Measurements from ENCODE around the gene AMOTL2.

AMOTL2 gene

GRCh38 chr3:134348524-134348923 lies 25.7 kb downstream of the AMOTL2 start:
- no peaks in the 10 kb centered on the region for H3K27me3 ChIP-seq (ENCODE audit: insufficient read depth, poor library complexity, severe bottlenecking)
- H3K4me3 ChIP-seq (replicated peaks; ENCODE audit: insufficient read depth, low read length) = no peak overlapping the region
- TF ChIP-seq CTCF (IDR thresholded peaks at IDR 0.05; ENCODE audit: insufficient read depth, low read length) (no peak), SPI1 (IDR thresholded peaks at IDR 0.05; ENCODE audit: borderline replicate concordance, low read depth) (no peak), REST (IDR thresholded peaks at IDR 0.05; ENCODE audit: insufficient replicate concordance, low read depth) (no peak), POLR2AphosphoS5 (IDR thresholded peaks at IDR 0.05; ENCODE audit: low read depth) (no peak), GABPA (IDR thresholded peaks at IDR 0.05; ENCODE audit: low read depth) (no peak)
- no peak for DNase-seq (ENCODE audit: low read depth in 1 of 2, low spot score in 1 of 2)
- H3K27ac ChIP-seq (replicated peaks) = no peak overlapping the region

- no peak for DNase-seq (ENCODE audit: low read depth in 1 of 2, low spot score in 1 of 2)
- H3K4me3 ChIP-seq (replicated peaks; ENCODE audit: insufficient read depth, low read length) = no peak overlapping the region
- H3K27ac ChIP-seq (replicated peaks) = no peak overlapping the region
- H3K27me3 ChIP-seq (ENCODE audit: insufficient read depth, poor library complexity, severe bottlenecking) = no peaks in the 10 kb centered on the region
- TF ChIP-seq CTCF (IDR thresholded peaks at IDR 0.05; ENCODE audit: insufficient read depth, low read length) = no peak
- TF ChIP-seq GABPA (IDR thresholded peaks at IDR 0.05; ENCODE audit: low read depth) = no peak
- no peak for TF ChIP-seq REST (IDR thresholded peaks at IDR 0.05; ENCODE audit: insufficient replicate concordance, low read depth)
- TF ChIP-seq SPI1 (IDR thresholded peaks at IDR 0.05; ENCODE audit: borderline replicate concordance, low read depth) = no peak
- no peak for TF ChIP-seq POLR2AphosphoS5 (IDR thresholded peaks at IDR 0.05; ENCODE audit: low read depth)
Measured at GRCh38 chr3:134347551-134347950, 26.7 kb downstream of the AMOTL2 start.

DNA sequence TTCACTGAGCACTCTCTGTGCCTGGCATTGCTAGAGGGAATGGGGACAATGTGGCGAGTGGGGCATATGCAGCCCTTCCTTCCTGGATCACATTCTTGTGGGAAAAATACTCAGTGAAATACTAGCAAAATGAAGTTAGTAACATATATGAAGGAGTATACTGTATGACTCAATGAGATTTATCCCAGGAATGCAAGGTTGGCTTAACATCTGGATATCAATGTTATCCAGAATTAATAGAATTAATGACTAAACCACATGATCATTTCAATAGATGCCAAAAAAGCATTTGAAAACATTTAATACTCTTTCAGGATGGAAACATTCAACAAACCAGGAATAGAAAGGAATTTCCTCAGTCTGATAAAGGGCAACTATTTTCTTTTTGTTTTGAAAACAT lies 27.5 kb downstream of the AMOTL2 start:
- no peak overlapping the region for H3K4me3 ChIP-seq (replicated peaks; ENCODE audit: insufficient read depth, low read length)
- H3K27ac ChIP-seq (replicated peaks) = no peak overlapping the region
- H3K27me3 ChIP-seq (ENCODE audit: insufficient read depth, poor library complexity, severe bottlenecking) = no peaks in the 10 kb centered on the region
- TF ChIP-seq GABPA (IDR thresholded peaks at IDR 0.05; ENCODE audit: low read depth) = no peak
- no peak for TF ChIP-seq POLR2AphosphoS5 (IDR thresholded peaks at IDR 0.05; ENCODE audit: low read depth)
- TF ChIP-seq REST (IDR thresholded peaks at IDR 0.05; ENCODE audit: insufficient replicate concordance, low read depth) = no peak
- no peak for TF ChIP-seq CTCF (IDR thresholded peaks at IDR 0.05; ENCODE audit: insufficient read depth, low read length)
- TF ChIP-seq SPI1 (IDR thresholded peaks at IDR 0.05; ENCODE audit: borderline replicate concordance, low read depth) = no peak
- no peak for DNase-seq (ENCODE audit: low read depth in 1 of 2, low spot score in 1 of 2)

All from HL-60 (cell line).